Fibroblast of skin of back (primary cell): Measurements from ENCODE around the gene ERGIC3. TPM values are rescaled to one million over a fixed set of nuclear protein-coding genes. Genes with fewer than 3 reads are reported as not detected.
"Not testable (repeated sequence)": the region's sequence is repeated elsewhere in the genome, so short reads cannot be mapped to it uniquely, and the experiment has no call there.

Source experiments
- DNase-seq: peaks from one replicate; pipeline ENCODE4 v3.0.0-alpha.2; 2013
- polyA plus RNA-seq, 2 experiments: library from polyadenylated mRNA; unstranded; fragments of 120-200 nt; gene quantifications; one replicate each; pipeline ENCODE4 v1.2.1, GENCODE V29; 2013; ENCODE audit not compliant: insufficient read length in 2 of 2

The ERGIC3 gene
- polyA plus RNA-seq (2013, experiment 1 of 2; ENCODE audit: insufficient read length) = 230 TPM
- 224 TPM for polyA plus RNA-seq (2013, experiment 2 of 2; ENCODE audit: insufficient read length)

GRCh38 chr20:35541783-35542662, at the start of gene ERGIC3:
TSS of gene ERGIC3 (plus strand) at chr20:35542078. CDS start at chr20:35542098, 20 bp downstream.
- DNase-seq = peak; percentile 94

- DNase-seq = no peak
These were observed 49.5 kb upstream of the ERGIC3 start for GRCh38 chr20:35492352-35492751.

GRCh38 chr20:35496481-35496880, 45.4 kb upstream of the ERGIC3 start:
- DNase-seq = no peak

GRCh38 chr20:35497320-35497719, 44.6 kb upstream of the ERGIC3 start:
- no peak for DNase-seq

- no peak for DNase-seq
These were observed 44.1 kb upstream of the ERGIC3 start for GRCh38 chr20:35497780-35498189.

GRCh38 chr20:35499271-35499670, 42.6 kb upstream of the ERGIC3 start:
- DNase-seq = no peak

- no peak for DNase-seq
These were observed 39.5 kb upstream of the ERGIC3 start for GRCh38 chr20:35502352-35502751.

GRCh38 chr20:35503281-35503680, 38.6 kb upstream of the ERGIC3 start:
- no peak for DNase-seq

- no peak for DNase-seq
These were observed 37.9 kb upstream of the ERGIC3 start for GRCh38 chr20:35503841-35504561.

- DNase-seq = no peak
These were observed 37.1 kb upstream of the ERGIC3 start for GRCh38 chr20:35504751-35505150.

- no peak for DNase-seq
These were observed 35.7 kb upstream of the ERGIC3 start for GRCh38 chr20:35506179-35506578.

GRCh38 chr20:35506872-35507638, 34.8 kb upstream of the ERGIC3 start:
- peak; percentile 63 for DNase-seq

- DNase-seq = no peak
These were observed 33.2 kb upstream of the ERGIC3 start for GRCh38 chr20:35508493-35509218.

GRCh38 chr20:35510951-35511735, 30.7 kb upstream of the ERGIC3 start:
- peak; percentile 42 for DNase-seq

- peak; percentile 31 for DNase-seq
These were observed 30.0 kb upstream of the ERGIC3 start for GRCh38 chr20:35511814-35512420.

GRCh38 chr20:35514371-35514932, 27.4 kb upstream of the ERGIC3 start:
- no peak for DNase-seq

GRCh38 chr20:35515341-35515740, 26.5 kb upstream of the ERGIC3 start:
- no peak for DNase-seq

GRCh38 chr20:35515949-35516645, 25.8 kb upstream of the ERGIC3 start:
- peak; percentile 76 for DNase-seq

GRCh38 chr20:35517125-35517524, 24.8 kb upstream of the ERGIC3 start:
- no peak for DNase-seq

- not testable (repeated sequence) for DNase-seq
These were observed 24.1 kb upstream of the ERGIC3 start for GRCh38 chr20:35517767-35518166.
